NCI-H1694 treated with DMSO at 0.1 percent for 48 hours (cell line): ENCODE data around the gene ATP2B2.

Source experiments
- DNase-seq: peaks from one replicate; lab custom pipeline; 2025; lab: John Stamatoyannopoulos, UW

ATP2B2 gene

DNA sequence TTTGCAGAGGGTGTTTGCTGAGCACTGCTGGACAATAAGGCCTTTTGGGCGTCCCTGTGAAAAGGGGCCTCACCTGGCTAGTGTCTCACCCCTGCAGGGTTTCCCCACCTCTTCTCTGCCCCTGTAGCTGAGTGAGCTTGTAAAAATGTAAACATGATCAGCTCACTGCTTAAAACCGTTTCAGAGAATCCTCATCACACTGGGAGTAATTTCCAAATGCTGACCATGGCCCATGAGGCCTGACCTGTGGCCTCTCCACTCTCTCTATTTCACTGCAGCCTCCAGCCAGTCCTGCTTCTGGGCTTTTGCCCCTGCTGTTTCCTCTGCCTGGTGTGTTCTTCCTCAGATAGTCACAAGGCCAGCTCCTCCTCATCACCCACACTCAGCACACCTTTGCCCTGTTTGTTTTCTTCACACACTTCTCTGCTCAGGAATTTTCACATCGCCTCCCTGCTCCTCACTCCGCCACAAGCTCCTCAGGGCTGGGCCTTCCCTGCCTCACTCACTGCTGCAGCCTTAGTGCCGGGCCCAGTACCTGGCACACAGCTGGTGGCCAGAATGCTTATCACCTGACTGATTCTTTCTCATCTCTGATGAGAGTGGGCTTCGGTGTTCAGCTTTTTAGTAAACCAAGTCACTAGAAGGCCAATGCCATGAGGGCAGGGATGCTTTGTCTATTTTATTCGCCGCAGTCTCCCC, 105.2 kb downstream of the ATP2B2 start:
- no peak for DNase-seq

DNA sequence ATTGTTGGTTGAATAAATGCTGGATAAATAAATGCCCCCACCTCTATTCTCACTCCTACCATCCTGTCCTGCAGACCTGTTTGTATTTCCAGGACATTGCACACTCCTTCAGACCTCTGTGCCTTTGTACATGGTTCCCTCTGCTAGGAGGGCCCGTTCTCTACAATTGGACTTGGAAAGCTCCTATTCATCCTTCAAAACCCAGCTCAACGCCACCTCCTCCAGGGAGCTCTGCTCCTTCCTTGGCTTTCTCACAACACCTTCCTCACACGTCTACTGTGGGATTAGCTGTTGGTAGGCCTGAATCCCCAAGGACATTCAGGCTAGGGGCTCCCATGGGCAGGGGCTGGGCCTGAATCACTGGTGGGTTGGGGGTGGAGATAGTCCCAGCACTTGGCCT, 105.8 kb downstream of the ATP2B2 start:
- DNase-seq = no peak

DNA sequence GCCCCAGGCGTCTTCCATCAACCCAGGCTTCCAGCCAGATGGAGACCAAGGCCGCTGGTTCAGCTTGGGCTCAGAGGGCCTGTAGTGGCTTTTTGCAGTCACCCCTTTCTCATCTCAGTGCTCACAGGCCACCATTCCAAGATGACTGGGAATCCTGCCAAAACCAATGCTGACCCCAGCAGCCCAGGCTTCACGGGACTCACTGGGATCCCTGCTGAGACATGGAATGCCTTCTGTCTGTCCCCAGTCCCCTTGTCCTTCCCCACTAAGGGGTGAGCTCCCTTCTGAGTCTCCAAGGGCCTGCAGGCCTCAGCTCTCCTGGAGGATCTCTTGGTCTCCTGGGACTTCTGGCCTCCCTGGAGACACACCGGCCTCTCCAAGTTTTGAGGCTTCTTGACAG, 107.0 kb downstream of the ATP2B2 start:
- DNase-seq = no peak

DNA sequence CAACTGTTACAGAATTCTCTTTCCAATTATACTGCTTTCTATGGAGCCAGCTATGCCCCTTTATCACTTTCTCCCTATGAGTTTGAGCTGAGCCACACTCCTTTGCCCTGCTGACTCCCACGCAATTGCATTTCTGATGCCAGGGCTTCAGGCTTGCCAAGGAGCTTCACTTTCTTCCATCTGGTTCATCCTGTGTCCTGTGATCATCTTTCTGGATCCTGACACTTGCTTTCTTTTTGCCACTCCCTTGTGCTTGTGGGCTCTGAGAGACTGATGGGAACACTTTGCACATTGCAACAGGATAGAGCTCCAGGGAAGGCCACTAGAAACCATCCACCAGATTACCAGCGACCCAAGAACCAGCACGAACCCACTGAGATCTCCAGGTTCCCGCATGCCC, 107.5 kb downstream of the ATP2B2 start:
- no peak for DNase-seq

DNA sequence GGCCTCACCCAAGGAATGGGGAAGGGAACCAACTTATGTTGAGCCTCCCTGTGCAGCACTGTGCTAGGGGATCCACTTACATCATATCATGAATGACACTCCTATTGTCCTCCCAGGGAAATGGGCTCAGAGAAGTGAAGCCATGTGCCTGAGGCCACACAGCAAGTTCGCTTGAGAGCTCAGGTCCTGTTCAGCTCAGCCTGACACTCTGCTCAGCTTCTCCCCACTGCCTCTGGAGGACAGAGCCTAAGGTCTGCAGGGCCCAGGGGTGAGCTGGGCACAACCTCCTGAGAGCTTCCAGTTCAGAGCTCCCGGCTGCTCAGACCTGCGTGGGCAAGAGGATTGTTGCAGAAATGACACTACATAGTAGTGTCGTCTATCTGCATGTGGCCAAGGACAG, 108.5 kb downstream of the ATP2B2 start:
- no peak for DNase-seq

DNA sequence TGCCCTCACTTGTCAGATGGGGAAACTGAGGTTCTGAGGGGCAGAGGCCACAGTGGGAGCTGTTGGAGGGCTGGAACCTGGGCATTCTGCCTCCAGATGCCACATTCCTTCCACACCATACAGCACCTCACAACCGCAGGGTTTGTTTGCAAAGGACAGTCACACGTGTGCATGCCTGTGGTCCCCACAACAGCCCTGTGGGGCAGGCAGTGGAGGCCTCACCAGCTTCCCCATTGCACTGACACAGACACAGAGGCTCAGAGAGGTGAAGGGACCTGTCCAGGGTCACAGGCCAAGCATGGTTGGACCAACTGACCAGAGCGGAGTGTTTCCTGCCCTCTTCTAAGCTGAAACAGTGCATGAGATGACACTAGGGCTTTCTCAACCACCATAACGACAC, 109.3 kb downstream of the ATP2B2 start:
- no peak for DNase-seq

DNA sequence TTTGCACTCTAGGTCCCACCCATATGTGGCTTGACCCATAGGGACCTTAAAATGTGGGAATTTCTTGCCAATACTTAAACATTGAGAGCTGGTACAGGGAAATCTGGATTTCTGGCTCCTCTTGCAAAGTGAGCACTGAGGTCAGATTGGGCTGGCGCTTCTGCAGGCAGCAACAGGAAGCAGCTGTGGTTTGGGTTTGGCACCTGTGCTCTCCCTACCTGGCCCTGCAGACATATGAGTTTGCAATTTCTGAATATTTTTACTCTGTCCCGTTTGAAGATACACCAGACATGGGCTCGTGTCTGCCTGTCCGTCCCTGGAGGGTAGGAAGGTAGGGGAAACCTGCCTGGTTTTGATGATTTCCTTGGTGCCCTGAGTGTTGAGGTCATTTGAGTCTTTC, 109.7 kb downstream of the ATP2B2 start:
- no peak for DNase-seq

DNA sequence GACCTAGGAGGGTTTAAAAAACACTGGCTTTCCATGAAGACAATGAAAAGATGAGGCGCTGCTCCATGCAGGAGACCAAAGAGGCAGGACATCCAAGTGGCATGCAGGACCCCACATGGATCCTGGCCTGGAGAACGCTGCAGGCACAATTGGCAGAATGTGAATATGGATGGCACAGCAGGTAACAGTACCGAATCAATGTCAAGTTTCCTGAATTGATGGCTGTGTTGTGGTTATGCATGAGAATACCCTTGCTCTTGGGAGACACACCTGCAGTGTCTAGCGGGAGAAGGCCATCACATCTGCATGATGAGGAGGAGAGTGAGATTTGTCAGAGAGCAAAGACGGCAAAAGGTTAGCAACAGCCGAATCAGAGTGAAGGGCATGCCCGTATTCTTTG, 110.2 kb downstream of the ATP2B2 start:
- DNase-seq = no peak

DNA sequence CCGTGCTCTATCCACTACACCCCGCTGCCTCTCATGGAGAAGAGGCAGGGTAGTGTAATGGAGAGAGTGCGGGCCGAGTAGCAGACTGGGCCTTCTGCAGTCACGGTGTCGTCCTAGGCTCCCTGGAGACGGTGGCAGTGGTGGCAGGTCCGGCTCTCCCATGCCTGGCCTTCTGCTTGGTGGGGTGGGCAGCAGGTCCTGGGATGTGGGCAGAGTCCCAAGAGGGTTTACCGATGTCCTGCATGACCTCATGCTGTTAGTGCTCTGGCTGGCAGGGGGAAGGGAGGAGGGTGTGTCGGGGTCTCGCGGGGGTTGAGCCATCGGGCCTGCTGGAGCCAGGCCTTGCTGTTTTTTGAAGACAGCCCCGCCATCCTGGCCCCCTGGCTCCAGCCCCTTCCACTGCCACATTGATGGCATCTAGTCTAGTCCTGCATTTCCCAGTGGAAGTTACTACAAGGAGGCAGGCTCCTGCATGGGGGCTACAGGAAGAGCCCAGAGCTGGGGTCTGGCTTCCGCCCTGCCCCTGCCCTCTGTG, 110.8 kb downstream of the ATP2B2 start:
- DNase-seq = no peak

DNA sequence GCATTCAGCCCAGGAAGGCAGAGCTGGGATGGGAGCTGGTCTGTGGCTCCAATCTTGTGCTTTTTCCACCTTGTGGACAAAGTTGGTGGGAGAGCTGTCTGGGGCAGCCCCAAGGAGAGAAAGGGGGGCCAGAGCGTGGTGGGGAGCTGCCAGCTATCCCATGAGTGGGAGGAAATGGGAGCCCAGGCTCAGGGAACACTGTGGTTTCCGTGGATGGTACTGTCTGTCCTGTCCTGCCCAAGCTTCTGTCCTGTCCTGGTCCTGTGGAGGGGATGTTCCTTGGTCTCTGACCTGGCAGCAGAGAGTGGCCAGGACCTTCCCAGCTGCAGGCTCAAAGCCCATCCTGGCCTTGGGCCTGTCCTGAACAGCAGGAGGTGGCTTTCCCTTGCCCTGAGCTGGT, 111.9 kb downstream of the ATP2B2 start:
- DNase-seq = no peak

DNA sequence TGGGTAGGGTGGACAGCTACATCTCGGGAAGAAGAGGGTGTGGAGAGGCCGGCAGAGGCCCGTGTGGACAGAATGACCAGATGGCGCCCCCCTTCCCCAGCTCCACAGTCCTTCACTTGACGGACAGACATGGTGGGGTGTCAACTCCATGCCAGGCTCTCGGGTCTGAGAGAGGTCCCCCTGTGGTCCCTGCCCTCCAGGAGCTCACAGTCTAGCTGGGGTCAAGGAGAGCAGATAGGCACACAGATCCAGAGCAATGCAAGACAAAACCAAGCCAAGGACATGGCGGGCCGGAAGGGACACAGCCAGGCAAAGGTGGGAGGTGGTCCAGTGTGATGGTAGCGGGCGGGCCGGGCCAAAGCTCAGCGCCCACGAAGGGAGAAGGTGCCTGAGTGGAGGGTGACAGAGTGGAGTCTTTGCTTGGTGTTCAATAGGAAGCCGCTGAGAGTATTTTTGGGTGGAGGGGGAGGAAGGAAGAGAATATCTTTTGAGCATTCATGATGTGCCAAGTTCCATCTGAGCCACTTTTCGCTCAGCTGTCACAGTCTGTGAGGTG, 112.4 kb downstream of the ATP2B2 start:
- DNase-seq = no peak

DNA sequence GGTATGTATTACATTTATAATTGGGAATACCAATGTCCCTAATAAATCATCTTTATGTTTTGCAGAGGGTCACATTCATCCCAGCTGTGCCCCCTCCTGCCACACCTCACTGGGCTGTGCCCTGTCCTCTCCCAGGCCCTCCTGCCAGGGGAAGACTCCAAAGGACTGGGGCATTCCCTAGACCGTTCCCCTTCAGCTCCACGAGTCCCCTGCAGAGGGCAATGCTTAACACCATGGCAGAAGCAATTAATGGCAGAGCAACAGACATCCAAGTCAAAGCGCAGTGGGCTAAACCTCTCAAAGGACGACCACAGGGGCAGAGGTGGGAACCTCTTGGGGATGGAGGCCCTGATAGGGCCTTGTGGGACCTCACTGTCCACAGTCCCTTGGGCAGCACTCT, 113.1 kb downstream of the ATP2B2 start:
- DNase-seq = no peak

DNA sequence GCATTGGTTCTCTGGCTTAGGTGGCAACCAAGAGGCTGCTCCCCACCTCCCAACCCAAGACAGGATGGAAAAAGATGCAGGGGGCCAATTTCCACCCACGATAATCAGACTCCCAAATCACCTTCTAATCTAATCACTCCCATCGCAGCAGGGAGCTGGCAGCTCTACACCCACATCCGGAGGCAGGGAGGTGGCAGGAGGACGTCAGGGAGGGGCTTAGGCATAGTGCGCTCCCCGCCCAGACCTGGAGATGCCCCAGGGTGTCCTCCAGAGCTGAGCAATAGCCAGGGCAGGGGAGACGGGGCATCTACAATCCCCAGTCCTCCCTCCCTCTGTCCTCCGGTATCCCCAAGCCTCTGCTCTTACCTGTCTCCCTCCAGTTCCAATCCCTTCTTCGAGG, 114.0 kb downstream of the ATP2B2 start:
- no peak for DNase-seq

DNA sequence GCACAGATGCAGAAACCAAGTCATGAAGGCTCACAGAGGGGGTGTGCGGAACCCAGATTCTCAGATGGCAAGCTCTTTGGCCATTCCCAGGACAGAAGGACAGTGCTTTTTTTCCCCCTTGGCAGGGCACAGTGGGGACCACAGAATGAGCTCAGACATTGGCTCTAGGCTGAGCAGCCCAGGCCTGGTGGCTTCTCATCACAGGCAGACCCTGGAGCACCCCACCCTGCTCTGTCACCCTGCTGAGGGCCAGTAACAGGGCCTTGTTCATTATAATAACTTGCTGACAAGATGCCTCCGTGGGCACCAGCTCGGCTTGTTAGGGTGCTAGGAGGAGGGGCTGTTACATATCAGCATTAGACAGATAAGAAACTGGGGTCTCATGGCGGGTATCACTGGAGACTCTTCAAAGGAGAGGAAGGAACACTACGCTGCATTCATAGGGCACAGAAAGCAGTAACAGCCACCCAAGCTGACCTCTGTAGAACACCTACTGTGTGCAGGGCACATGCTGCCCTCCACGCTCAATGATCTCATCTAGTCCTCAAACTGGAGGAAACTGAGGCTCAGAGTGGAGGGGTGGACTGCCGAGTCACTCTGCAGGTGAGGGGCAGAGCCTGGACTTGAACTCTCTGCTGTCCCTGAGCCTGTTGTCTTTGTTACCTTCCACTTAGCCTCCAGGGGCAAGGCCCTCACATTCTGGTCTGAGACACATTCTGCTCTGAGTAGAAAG, 114.6 kb downstream of the ATP2B2 start:
- DNase-seq = no peak

DNA sequence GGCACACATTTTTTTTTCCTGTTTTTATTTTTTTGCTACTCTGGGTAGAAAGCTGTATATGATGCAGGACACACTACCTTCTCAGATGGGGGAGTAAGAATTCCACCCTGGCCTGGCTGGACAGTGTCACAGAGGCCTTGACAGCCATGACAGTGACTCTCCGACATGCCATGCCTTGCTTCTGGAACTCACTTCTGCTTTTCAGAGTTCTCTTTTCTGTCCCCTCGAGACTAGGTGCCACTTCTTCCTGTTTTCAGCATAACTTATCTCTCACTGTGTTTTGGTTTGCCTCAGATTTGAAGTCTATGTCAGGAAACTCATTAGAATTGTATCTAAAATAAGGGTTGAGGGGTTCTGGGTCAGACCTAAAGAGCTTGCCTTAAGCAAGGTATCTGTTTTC, 115.4 kb downstream of the ATP2B2 start:
- DNase-seq = no peak

DNA sequence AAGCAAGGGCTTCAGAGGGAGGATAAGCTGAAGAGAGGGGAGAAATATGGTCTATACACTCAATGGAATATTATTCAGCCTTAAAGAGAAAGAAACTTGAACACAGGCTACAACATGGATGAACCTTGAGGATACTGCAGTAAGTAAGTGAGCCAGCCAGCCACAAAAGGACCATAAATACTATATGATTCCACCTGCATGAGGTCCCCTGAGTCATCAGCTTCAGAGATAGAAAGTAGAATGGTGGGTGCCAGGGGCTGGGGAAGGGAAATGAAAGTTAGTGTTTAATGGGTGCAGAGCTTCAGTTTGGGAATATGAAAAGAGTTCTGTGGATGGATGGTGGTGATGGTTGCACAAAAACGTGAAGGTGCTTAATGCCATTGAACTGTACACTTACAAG, 116.0 kb downstream of the ATP2B2 start:
- DNase-seq = no peak

DNA sequence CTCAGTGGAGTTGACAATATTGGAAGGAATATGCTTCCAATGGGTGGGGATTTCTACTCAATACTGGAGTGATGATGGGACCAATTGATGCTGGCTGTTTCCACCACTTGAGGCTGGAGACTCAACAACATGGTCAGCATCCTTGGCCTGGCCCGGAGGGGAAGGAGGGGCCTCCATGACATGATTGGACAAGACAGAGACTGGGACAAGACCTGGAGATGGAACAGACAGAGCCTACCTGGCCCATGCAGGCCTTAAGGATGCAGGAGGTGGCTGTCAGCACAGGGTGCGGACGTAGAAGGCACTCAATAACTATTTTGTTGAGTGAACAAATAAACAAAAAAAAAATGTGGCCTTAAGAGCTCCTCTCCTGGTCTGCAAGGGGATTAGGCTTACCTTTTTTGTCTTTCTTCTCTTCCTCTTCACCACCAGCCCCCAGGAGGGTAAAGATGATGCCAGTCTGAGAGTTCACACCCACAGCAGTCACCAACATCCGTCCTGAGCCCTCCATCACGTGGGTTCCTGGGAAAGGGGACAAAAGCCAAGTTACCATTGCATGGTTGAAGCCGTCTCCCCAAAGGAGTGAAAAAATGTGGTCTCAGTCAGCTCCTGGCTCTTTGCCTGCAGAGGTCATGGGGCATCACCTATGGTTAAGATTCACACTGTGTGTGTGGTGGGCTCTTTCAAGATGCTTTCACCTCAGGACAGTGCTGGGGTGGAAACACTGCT, 117.3 kb downstream of the ATP2B2 start:
- no peak for DNase-seq

DNA sequence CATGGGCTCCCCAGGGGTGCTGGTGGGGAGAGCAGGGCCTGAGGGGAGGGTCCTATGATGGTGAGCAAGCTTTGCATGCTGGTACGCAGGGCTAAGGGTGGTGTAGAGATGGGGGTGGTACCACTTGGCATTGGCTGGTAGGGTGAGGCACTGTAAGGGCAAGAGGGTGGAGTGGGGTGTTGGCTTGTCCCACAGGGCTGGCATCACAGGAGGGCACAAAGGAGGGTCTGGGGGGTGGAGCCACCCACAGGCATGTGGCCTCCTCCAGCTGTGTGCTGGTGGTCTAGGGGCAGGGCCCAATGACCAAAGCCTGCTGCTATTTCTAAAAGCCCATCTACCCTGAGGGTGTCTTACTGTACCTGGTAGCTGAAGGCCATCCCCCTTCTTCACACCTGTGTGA, 119.3 kb downstream of the ATP2B2 start:
- DNase-seq = no peak

DNA sequence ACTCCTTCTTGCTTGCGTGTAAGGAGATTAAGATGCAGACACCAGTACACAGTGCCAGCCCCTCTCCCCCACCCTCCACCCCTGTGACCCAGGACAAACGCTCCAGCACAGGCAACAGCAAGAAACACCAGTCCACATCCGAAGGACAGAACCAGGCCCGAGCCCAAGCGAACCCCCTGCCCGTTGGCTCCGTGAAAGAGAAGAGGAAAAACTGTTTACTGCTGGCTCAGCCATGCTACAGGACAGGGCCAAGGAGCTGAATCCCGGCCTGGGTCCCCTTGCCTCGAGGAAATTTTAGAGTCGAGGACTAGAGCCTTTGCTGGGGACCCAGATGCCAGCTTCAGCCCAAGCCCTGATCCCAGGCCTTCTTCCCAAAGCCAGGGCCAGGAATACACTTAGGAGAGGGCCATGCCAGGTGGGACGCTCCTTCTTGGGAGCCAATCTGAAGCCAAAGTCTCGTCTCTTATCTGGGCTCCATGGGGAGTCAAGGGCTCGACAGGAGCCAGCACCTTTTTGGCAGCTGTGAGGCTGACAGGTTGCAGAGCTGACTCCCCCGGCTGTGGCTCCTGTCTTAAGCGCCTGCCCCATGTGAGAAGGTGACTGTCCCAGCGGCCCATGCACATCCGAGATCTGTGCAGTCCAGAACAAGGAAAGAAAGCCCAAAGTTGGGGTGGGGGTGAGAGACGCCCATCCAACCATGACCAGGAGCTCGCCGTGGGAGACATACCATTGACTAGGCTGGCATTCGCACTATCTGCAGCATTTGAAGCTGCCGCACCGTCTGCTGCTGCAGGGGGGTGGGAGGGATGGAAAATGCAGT, 120.6 kb downstream of the ATP2B2 start:
- no peak for DNase-seq

DNA sequence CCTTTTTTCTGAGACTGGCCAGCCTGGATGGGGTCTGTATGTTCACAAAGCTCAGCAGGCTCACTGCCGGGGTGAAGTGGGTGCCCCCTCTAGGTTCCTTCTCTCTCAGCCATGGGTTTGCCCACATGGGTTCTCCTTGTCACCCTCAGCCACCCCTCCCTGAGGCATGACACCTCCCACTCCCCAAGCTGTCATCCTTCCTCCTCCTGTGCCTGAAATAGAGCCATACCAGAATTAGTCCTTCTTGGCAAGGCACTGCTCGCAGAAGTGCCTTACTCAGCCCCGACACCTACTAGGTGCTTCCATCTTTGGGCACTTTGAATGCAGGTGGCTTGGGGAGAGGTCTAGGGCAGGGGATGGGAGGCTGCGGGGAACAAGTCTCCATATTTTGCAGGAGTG, 121.5 kb downstream of the ATP2B2 start:
- no peak for DNase-seq

DNA sequence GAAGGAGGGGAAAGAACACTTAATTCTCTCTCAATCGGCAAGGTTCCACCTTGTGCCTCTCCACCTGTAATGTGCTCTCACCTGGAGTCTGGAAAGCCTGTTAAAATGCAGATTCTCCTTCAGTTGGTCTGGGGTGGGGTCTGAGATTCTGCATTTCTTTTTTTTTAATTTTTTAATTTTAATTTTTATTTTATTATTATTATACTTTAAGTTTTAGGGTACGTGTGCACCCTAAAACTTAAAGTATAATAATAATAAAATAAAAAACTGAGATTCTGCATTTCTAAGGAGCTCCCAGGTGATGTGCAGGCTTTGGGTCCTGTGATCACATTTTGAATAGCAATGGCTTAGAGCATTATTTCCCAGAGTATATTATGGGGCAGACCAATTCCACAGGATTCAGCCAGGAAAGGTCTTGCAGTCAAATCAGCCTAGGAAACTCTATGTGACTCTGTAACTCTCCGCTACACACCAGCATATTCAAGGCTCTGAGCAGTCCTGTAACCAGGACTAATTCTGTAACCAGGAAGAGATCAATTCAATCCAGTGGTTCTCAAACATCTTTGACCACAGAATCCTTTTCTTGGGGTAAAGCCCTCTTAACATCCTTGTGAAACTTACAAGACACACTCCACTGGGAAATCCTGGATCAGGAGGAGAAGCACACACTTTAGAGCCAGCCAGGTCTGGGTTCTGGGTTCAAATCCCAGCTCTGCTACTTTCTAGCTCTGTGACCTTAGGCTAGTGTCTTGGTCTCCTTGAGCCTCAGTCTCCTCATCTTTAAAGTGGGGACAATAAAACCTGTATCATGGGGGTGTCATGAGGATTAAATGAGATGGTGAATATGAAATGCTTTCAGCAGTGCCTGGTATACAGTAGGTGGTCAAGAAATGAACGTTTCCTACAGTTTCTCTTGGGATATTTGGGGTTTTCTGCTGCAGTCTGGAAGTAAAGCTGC, 122.2 kb downstream of the ATP2B2 start:
- no peak for DNase-seq
